ENCODE data around the gene FAM193A.

DNA sequence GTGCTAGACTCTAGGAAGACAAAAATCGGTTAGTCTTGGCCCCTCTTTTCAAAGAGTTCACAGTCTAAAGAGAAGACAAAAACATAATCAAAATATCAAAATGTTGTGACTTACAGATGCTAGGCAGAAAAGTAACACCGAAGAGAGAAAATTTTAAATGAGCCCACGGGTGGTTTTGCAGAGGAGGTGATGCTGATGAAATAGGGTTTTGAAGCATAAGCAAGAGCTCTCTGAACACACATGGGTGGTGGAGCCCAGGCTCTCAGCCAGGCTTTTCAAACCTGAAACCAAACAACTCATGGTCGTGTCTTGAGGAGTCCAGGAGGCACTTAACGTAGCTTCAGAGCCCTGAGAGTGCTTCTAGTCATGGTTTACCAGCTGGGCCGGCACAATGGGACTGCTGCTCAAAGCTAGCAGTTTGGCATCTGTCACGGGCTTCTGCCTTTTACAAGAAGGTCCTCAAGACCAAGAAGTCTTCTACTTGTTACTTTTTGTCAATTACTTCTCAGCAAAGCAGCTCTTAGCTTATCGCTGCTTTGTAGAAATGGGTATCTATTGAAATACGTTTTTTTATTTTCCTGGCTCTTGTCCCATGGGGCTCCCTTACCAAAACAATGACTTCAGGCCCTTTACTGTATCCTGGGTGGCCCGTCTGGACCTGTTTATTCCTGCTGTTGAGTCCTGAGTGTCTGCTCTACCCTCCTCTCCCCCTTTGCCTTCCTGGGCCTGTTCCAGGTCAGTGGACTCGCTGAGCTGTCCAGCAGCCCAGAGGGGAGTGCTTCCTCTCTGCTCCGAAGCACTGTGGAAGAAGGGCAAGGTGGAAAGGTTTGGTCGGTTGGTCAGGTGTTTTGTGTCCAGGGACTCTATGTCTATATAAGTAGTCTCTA is 150.2 kb downstream of the FAM193A start:
- TF ChIP-seq, protein P1, sequence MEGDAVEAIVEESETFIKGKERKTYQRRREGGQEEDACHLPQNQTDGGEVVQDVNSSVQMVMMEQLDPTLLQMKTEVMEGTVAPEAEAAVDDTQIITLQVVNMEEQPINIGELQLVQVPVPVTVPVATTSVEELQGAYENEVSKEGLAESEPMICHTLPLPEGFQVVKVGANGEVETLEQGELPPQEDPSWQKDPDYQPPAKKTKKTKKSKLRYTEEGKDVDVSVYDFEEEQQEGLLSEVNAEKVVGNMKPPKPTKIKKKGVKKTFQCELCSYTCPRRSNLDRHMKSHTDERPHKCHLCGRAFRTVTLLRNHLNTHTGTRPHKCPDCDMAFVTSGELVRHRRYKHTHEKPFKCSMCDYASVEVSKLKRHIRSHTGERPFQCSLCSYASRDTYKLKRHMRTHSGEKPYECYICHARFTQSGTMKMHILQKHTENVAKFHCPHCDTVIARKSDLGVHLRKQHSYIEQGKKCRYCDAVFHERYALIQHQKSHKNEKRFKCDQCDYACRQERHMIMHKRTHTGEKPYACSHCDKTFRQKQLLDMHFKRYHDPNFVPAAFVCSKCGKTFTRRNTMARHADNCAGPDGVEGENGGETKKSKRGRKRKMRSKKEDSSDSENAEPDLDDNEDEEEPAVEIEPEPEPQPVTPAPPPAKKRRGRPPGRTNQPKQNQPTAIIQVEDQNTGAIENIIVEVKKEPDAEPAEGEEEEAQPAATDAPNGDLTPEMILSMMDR (IDR thresholded peaks at IDR 0.05; ENCODE audit: low read depth, low read length) = no peak
- TF ChIP-seq EZH2phosphoT487 (IDR thresholded peaks at IDR 0.05; ENCODE audit: low read depth) = no peak

Measured in OCI-LY3 (cell line).